ENCODE data around the gene RAPGEF2. TPM values are rescaled to one million over a fixed set of nuclear protein-coding genes. Genes with fewer than 3 reads are reported as not detected.

Gene RAPGEF2
- total and polyA plus RNA-seq, 2 experiments from 2014 or later, result 17.3 to 96.0 TPM

- Histone ChIP-seq H3K4me1 (ENCODE audit: low read depth) (peaks cover 21% of the 10 kb centered on the region), H3K27ac (no peak overlapping the region), H3K36me3 (no peaks in the 10 kb centered on the region), H3K9me3 (ENCODE audit: low read depth) (no peaks in the 10 kb centered on the region), H3K27me3 (no peaks in the 10 kb centered on the region), H3K4me3 (no peak overlapping the region)
- DNase-seq (ENCODE audit: low read depth in 1 of 2, low spot score in 1 of 2), result no peak
- TF ChIP-seq CTCF (IDR thresholded peaks at IDR 0.05; ENCODE audit: low read depth, low read length), result no peak
These were observed 31.6 kb downstream of the RAPGEF2 start for GRCh38 chr4:159134429-159134828.

DNA sequence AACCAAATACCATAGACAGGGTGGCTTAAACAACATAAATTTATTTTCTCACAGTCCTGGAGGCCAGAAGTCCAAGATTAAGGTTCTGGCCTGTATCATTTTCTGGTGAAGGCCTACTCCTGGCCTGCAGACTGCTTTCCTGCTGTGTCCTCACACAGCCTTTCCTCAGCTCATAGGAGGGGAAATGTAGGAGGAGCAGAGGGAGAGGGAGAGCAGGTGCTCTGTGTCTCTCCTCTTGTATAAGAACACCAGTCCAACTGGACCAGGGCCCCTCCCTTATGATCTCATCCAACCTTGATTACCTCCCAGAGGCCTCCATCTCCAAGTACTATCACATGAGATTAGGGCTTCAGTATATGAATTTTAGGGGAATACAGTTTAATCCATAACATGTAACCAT is 34.3 kb downstream of the RAPGEF2 start:
- Histone ChIP-seq H3K9me3 (ENCODE audit: low read depth) (no peaks in the 10 kb centered on the region), H3K4me3 (no peak overlapping the region), H3K27me3 (no peaks in the 10 kb centered on the region), H3K4me1 (ENCODE audit: low read depth) (peaks cover 11% of the 10 kb centered on the region), H3K36me3 (no peaks in the 10 kb centered on the region), H3K27ac (peak overlapping the region; percentile 48)
- TF ChIP-seq CTCF (IDR thresholded peaks at IDR 0.05; ENCODE audit: low read depth, low read length), result no peak
- DNase-seq (ENCODE audit: low read depth in 1 of 2, low spot score in 1 of 2), result no peak

GRCh38 chr4:159138436-159138835 is 35.6 kb downstream of the RAPGEF2 start:
- H3K27ac ChIP-seq, result no peak overlapping the region
- TF ChIP-seq CTCF (IDR thresholded peaks at IDR 0.05; ENCODE audit: low read depth, low read length), result no peak
- H3K9me3 ChIP-seq (ENCODE audit: low read depth), result no peaks in the 10 kb centered on the region
- peaks cover 17% of the 10 kb centered on the region for H3K4me1 ChIP-seq (ENCODE audit: low read depth)
- no peaks in the 10 kb centered on the region for H3K27me3 ChIP-seq
- no peak overlapping the region for H3K4me3 ChIP-seq
- H3K36me3 ChIP-seq, result no peaks in the 10 kb centered on the region
- DNase-seq (ENCODE audit: low read depth in 1 of 2, low spot score in 1 of 2), result no peak

DNA sequence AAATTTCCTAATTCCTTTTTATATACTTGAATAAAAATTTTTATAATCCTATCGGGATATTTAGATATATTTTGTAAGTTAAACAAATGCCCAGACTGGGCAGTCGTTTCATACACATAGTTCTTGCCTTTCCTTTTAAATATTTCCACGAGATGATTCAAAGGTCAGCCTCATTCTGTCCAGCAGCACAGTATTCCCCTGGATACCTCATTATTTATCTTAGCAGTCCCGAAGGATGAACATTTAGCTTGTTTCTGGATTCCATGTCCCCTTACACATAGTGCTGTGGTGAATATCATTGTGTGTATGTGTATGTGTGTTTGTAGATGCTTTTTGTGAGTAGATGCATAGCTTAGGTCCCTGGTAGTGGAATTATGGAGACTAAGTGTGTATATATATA is 38.3 kb downstream of the RAPGEF2 start:
- Histone ChIP-seq H3K27ac (no peak overlapping the region), H3K27me3 (no peaks in the 10 kb centered on the region), H3K36me3 (no peaks in the 10 kb centered on the region), H3K4me1 (ENCODE audit: low read depth) (peaks cover 33% of the 10 kb centered on the region), H3K4me3 (no peak overlapping the region), H3K9me3 (ENCODE audit: low read depth) (no peaks in the 10 kb centered on the region)
- no peak for DNase-seq (ENCODE audit: low read depth in 1 of 2, low spot score in 1 of 2)
- no peak for TF ChIP-seq CTCF (IDR thresholded peaks at IDR 0.05; ENCODE audit: low read depth, low read length)

DNA sequence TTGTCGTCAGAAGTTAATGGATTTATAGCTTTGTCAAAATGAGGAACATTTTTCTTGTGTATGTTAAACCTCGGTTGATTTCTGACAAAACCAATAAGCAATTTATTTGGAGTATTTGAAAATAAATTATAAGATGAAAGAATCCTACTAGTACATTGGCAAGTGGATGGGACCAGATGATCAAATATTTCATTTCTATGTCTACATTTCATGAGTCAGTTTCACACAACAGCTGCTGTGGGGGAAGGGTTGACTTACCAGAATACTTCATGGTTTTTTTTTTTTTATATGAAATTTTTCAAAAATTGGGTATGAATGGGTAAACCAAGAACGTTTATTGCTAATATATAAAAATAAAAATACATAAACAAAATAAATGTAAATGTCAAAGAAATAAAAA is 39.4 kb downstream of the RAPGEF2 start:
- Histone ChIP-seq H3K27ac (no peak overlapping the region), H3K27me3 (no peaks in the 10 kb centered on the region), H3K4me1 (ENCODE audit: low read depth) (peaks cover 29% of the 10 kb centered on the region), H3K9me3 (ENCODE audit: low read depth) (no peaks in the 10 kb centered on the region), H3K4me3 (no peak overlapping the region), H3K36me3 (no peaks in the 10 kb centered on the region)
- DNase-seq (ENCODE audit: low read depth in 1 of 2, low spot score in 1 of 2), result peak in 1 of 2 donors; percentile 13
- TF ChIP-seq CTCF (IDR thresholded peaks at IDR 0.05; ENCODE audit: low read depth, low read length), result no peak
